ENCODE results near the gene EYS.
"Not testable (repeated sequence)": the region's sequence is repeated elsewhere in the genome, so short reads cannot be mapped to it uniquely, and the experiment has no call there.

The EYS gene

DNA sequence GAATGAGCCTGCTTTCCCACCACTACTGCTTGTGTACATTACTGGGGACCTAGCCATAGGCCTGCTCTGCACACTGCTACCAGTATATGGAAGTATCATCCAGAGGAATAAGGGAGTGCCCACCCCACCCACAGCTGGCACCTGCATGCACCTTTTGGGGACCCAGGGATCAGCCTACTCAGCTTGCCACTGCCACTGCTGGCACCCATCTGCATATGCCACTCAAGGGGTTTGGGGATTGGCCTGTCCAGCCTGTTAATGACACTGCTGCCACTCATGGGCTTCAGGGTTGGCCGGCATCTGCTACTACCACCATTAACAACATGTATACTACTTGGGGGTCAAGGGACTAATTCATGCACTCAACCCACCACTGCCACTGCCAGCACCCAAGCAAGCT, 1239.4 kb downstream of the EYS start:
- DNase-seq (ENCODE audit: low read depth) = no peak

DNA sequence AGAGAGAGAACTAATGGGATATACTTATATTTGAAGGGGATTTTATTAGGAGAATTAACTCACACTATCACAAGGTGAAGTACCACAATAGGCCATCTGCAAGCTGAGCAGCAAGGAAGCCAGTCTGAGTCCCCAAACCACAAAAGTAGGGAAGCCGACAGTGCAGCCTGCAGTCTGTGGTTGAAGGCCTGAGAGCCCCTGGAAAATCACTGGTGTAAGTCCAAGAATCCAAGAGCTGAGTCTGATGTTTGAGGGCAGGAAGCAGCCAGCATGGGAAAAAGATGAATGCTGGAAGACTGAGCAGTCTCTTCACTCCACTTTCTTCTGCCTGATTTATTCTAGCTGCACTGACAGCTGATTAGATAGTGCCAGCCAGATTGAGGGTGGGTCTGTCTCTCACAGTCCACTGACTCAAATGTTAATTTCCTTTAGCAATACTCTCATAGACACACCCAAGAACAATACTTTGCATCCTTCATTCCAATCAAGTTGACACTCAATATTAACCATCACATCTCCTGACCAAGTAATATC, 1247.5 kb downstream of the EYS start:
- no peak for DNase-seq (ENCODE audit: low read depth)

DNA sequence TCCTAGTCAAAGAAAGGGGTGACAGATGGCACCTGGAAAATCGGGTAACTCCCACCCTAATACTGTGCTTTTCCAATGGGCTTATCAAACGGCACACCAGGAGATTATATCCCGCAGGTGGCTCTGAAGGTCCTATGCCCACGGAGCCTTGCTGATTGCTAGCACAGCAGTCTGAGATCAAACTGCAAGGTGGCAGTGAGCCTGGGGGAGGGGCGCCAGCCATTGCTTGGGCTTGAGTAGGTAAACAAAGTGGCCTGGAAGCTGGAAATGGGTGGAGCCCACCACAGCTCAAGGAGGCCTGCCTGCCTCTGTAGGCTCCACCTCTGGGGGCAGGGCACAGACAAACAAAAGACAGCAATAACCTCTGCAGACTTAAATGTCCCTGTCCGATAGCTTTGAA, 1258.9 kb downstream of the EYS start:
- not testable (repeated sequence) for DNase-seq (ENCODE audit: low read depth)

DNA sequence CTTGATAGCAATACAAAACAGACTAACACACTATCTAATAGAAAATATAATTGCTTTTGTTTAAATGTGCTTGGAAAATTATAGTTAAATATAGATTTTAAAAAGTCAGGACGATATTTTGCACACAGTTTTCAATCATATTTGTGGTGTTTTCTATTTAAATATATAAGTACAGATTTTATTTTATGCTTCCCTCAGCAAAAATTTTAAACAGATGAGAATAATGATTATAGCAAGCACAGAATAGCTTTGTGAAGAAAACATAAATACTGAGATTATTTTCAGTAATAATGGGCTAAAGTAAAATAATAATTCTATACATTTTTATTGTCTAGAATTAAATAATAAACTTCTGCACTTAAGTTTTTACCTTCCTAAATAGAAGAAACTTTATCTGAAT, 1262.0 kb downstream of the EYS start:
- no peak for DNase-seq (ENCODE audit: low read depth)

DNA sequence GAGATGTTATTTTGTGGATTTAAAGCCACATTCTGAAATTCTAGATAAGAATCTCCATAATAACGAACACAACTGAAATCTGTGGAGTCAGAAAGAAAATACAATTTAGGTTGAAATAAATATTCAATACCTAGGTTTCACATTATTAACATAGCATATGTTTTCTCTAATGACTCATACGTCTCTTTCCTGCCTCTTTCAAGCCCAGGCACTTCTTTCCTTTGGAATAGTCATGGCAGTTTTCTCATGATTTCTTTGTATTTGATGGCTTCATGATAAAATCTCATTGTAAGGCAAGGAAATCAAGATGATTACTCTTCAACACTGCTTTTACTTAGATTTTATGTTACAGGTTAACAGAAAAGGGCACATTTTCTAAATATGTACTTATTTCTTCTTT, 1267.8 kb downstream of the EYS start:
- DNase-seq (ENCODE audit: low read depth) = no peak

DNA sequence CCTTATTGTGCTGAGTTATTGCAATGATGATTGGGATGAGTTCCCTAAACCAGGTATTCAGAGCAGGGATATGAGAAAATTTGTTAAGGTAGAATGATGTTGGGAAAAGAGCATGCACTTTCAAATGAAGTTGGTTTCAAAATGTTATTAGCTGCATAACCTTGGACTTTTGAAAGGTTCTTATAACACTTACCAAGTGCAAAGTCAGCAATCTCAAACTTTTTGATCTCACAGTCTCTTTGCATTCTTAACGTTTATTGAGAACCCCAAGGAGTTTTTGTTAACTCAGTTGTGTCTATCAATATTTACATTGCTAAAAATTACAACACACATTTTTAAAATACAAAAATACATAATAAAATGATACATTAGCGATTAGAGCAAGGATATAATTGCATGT, 1269.0 kb downstream of the EYS start:
- no peak for DNase-seq (ENCODE audit: low read depth)

DNA sequence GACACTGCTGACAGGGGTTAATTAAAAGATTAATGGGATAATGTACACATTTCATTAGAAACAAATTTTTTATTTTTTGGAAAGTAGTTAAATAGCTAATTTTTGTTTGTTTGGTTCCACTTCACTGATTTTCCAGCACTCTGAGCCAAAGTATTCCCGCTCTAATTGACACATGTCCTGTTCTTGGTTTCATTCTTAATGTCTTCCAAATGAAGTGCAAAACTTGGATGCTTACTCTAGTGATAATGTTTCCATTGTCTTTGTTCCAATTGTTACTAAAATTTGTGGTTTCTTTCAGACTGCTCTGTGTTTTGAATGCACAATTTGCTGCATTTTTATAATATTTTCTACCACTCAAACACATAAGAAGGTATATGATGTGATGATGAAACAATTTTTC, 1277.1 kb downstream of the EYS start:
- DNase-seq (ENCODE audit: low read depth) = no peak

DNA sequence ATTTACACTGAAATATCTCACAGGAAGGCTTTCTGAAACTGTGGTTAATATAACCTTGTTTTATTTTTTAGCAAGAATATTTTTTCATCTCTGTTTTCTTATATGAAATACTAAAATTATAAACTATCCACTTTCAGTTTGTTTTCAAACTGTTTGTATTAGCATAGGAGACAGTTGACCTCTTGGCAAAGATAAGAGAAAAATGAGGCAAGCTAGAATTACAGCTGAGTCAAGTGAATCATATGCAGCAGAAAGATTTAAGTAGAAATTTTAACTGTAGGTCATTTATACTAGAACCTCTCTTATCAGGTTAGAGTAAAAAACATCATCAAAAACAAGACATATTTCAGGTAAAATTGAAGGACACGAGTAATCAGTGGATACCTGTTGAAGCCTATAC, 1278.8 kb downstream of the EYS start:
- no peak for DNase-seq (ENCODE audit: low read depth)

DNA sequence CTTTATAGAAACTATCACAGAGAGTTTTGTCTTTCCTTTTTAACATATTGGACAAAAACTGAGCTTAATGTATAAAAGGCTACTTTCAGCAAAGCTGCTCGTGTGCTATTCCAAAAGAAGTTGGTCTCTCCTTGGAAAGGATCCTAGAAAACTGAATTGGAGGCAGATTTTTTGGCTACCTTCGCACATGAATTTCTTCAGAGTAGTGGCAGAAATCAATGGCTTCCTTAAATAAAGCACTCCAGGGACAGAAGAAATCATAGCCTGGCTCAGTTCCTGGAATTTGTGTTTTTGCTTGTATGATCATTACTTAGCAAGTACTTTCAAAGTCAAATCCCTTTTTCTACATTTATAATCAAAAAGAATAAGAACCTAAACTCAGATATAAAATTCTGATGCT, 1291.1 kb downstream of the EYS start:
- no peak for DNase-seq (ENCODE audit: low read depth)

DNA sequence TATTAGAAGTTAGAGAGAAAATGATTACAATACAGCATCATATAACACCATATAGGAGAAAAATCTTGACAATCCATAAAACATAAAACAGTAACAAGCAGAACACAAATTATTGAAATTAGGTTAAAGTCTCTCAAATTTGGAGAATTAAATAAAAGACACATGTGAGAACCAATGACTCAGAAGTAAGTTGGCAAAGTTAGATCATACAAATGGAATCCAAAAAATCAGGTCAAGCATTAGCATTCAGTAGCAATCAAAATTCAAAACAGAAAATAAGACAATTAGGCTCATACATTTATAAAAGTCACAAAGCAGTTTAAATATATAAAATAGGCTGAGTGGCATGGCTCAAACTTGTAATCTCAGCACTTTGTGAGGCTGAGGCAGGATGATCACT, 1295.8 kb downstream of the EYS start:
- DNase-seq (ENCODE audit: low read depth) = no peak

DNA sequence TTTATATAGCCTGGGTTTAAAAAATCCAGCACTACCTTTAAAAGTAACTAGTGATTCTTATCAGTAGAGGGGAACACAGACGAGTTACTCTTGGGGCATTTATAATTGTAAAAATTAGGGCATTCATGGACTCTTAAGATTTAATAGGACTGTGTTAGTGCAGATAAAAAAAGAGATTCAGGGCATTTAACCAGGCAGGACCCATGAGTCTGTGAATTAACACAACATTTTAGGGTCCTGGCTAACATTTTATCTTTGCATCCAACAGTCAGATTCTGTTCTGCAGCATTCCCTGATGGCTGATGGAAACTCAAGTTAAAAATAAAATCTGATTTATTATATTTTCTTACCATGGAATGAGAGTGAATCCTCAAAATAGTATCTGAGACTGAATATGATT, 1297.1 kb downstream of the EYS start:
- no peak for DNase-seq (ENCODE audit: low read depth)

DNA sequence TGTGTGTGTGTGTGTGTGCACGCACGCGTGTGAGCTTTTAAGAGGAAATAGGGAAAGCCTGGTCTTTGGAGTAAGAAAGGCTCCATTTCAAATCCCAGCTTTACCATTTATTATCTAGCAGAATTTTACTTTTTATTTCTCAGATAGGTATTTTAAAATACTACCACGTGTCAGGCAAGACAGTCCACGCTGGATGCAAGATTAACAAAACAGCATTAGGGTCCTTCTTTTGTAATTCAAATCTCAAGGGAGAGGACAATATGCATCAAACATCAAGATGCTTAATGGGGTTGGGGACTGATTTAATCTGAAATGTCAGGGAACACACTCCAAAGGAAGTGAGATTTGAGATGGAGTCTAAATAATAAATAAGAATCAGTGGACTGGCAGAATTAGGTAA, 1302.6 kb downstream of the EYS start:
- DNase-seq (ENCODE audit: low read depth) = no peak

DNA sequence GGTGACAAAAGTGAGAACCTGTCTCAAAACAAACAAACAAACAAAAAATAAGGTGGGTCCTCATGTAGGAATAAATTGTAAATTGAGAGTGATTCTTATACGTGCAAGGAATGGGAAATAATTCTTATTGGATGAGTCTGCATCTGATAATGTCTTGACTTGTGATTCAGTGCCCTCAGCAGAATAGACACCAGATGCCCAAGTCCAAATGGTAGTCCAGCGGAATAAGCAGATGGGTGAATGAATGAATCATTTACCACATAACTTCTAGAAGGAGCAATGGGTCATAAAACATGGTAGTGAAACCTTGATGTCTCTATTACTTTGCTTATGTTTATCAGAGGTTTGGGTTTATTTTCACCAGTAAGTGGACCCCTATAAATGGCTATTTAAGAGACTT, 1323.7 kb downstream of the EYS start:
- DNase-seq (ENCODE audit: low read depth) = no peak

DNA sequence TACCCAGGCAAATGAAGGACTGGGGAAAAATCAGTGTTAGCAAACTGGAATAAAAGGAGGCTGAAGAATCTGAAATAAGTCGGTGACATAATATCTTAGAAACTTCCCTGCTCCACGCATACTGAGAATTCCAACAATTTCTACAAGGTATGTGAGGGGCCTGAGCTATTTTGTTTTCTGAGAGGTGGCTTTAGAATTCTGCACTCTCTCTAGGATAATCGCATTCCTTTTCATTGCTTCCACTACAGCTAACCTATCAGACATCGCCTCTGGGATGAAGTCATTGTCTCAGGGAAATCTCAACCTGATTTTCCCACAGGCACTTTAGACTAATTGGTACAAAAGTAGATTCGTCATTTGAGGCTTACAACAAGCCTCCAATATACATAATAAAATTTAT, 1330.6 kb downstream of the EYS start:
- no peak for DNase-seq (ENCODE audit: low read depth)

DNA sequence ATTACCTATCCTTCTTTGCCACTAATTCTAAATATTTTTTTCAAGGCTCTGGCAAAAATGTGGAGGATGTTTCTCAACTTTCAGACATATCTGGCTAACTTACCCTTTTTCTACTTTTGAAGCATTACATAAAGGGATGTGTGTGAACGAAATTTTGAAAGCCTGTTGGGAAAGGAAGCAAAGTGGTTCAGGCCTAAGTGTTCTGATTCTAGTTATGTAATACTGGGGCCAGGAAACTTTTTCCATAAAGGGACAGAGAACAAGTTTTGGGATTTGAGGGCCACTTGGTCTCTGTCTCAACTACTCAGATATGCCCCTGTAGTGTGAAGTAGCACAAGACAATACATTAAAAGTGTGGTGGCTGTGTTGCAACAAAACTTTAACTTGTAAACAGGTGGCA, 1349.6 kb downstream of the EYS start:
- no peak for DNase-seq (ENCODE audit: low read depth)

DNA sequence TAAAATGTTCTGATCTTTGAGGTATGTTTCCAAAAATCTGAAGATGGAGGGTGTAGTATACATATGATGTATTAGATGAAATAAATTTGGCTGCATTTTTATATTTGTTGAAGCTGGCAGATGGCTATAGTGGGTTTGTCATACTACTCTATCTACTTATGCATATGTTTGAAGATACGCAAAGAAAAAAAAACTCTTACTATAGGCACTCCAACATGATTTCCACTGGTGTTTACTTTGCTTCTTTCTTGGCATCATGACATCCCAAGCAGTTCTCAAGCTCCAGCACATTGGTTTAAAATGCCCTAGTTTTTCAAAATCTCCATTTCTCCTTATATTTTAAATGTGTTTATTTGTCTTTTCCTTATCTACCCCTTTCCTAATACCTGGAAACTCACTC, 1359.6 kb downstream of the EYS start:
- DNase-seq (ENCODE audit: low read depth) = no peak

DNA sequence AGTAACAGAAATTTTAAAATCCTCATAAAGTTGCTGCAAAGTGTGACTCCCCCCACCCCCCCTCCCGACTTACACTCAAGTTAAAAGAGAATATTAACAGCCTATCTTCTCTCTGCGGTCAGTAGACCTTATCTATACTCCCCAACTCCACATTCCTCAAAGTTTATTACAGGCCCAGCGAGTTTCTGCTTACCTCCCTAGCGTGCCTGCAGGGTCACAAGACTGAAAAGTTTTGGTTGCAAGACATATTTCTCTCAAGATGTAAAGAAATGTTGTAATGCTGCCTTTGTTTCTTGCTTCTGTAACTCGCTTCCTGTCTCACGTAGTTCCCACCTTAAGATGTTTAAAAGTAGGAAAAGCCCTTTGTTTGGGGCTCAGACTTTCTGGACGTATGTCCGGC, 1371.8 kb downstream of the EYS start:
- no peak for DNase-seq (ENCODE audit: low read depth)

DNA sequence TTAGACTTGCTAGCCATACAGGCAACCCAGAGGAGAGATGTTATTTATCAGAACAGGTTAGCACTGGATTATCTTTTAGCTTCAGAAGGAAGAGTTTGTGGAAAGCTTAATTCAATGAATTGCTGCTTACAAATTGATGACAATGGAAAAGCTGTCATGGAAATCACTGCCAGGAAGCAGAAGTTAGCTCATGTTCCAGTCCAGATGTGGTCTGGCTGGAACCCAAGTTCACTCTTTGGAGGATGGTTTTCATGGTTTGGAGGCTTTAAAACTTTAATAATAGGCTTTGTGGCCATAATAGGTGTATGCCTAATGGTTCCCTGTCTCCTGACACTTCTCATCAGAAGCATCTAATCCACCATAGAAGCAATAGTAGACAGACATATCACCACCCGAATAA, 1372.4 kb downstream of the EYS start:
- DNase-seq (ENCODE audit: low read depth) = no peak

DNA sequence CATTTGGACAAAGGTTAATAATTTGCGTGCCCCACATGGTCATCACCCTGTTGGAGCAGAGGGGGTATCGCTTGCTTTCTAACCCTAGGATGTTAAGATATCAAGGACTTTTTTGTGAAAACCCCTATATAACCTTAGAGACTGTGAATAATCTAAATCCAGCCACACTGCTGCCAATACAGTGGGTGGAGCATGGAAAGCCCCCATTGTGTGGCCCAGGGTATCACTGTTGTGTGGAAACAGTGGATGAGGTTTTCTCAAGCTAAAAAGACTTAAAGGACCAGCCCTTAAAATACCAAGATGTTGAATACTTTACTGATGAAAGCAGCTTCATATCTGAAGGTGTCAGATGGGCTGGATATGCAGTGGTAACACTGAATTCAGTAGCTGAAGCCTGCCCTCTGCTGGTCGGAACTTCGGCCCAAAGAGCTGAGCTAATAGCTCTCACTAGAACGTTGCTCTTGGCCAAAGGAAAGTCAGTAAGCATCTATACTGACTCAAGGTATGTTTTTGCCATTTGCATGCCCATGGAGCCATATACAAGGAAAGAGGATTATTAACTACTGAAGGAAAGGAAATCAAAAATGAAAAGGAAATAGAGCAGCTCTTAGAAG, 1376.2 kb downstream of the EYS start:
- DNase-seq (ENCODE audit: low read depth) = no peak

DNA sequence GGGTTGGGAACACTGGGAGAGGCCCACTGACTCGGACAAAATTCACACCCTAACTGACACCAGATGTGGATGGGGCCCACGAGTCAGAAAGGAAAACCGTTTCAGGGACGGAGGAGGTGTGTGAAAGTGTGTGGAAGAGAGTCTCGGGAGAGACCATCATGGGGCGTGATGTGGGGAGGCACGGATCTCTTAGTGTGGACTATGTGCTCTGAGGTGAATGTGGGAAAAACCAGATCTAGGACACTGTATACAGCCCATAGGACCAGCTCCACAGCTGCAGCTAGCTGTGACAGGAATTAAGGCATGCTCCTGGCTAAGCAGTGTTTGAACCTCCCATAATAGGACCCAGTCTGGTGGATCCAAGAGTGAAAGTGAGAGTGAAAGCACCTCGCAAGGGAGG, 1380.1 kb downstream of the EYS start:
- no peak for DNase-seq (ENCODE audit: low read depth)

DNA sequence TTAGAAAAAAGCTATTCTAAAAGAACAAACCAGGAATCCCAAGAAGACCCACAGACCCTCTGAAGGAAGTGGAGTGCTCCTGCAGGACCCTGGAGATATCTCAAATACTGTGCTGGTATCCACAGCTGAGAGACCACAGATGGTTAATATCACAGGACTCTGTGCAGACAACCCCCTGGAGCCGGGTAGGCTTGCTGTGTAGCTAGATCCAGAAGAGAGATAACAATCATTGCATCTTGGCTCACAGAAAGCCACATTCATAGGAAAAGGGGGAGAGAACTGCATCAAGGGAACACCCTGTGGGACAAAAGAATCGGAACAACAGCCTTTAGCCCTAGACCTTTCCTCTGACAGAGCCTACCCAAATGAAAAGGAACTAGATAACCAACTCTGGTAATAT, 1381.9 kb downstream of the EYS start:
- no peak for DNase-seq (ENCODE audit: low read depth)

DNA sequence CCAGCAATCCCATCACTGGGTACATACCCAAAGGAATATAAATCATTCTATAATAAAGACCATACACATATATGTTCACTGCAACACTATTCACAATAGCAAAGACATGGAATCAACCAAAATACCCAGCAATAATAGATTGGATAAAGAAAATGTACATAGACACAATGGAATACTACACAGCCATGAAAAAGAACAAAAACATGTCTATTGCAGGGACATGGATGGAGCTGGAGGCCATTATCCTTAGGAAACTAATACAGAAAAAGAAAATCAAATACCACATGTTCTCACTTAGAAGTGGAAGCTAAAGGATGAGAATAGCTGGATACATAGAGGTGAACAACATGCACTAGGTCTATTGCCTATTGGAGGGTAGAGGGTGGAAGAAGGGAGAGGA, 1396.8 kb downstream of the EYS start:
- no peak for DNase-seq (ENCODE audit: low read depth)

DNA sequence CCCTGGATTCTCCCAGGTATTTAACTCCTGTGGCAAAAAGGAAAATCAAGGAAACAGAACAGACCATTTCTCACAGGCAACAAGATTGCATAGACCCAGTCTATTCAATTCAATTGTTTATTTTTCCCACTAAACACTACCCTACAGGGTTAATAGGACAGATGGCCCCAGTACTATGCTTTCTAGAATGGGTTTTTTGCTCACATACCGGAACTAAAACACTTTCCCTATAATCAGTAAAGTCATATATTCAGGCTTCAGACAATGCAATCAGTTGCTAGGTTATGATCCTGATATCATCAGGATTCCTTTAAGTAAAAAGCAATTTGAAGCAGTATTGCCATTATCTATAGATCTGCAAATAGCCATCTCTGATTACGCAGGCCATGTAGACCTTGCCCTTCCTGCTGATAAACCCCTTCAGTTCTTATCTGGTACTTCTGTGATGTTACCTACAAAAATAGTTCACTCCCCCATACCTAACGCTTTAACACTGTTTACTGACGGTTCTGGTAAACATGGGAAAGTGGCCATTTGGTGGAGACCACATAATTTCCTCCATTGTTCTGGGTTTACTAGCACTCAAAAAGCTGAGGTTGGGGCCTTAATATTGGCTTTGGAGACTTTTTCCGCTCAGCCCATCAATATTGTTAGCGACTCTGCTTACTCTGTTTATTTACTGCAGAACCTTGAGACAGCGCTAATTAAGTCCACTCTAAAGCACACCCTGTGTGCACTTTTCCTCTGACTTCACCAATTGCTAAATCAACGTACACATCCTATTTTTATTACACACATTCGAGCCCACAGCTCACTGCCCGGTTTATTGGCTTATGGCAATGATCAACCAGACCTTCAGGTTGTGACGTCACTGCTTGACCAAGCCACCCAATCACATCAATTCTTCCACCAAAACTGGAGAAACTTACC, 1405.5 kb downstream of the EYS start:
- no peak for DNase-seq (ENCODE audit: low read depth)

DNA sequence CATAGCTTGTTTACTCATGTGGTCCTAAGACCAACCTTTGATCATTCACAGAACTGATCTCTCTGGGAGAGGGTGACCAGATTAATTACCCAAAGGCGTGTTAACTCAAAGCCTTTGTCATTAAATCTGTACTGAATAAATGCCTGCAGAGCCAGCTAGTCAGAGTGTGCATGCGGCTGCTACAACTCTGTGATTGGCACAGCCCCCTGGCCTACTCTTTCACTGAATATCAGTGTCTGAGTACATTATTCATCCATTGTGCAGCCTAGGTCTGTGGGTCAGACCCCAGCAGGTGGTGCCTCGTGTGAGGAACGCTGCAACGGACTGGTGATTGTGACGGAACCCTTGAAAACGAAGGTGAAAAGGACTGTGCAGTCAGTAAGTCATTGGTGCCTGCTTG, 1407.8 kb downstream of the EYS start:
- no peak for DNase-seq (ENCODE audit: low read depth)

Measured in stimulated activated CD8-positive, alpha-beta memory T cell treated with anti-CD3 and anti-CD28 coated beads, Interleukin-4, amount 100 ng/mL, for 24 hours (primary cell).